Measurements from ENCODE around the gene FHOD1. TPM values are rescaled to one million over a fixed set of nuclear protein-coding genes. Genes with fewer than 3 reads are reported as not detected.
A peak's percentile ranks its signal among the peaks of the same experiment; 100 is the strongest.

Gene FHOD1
- total RNA-seq, 1 donor from 2014 or later = 119 TPM

DNA sequence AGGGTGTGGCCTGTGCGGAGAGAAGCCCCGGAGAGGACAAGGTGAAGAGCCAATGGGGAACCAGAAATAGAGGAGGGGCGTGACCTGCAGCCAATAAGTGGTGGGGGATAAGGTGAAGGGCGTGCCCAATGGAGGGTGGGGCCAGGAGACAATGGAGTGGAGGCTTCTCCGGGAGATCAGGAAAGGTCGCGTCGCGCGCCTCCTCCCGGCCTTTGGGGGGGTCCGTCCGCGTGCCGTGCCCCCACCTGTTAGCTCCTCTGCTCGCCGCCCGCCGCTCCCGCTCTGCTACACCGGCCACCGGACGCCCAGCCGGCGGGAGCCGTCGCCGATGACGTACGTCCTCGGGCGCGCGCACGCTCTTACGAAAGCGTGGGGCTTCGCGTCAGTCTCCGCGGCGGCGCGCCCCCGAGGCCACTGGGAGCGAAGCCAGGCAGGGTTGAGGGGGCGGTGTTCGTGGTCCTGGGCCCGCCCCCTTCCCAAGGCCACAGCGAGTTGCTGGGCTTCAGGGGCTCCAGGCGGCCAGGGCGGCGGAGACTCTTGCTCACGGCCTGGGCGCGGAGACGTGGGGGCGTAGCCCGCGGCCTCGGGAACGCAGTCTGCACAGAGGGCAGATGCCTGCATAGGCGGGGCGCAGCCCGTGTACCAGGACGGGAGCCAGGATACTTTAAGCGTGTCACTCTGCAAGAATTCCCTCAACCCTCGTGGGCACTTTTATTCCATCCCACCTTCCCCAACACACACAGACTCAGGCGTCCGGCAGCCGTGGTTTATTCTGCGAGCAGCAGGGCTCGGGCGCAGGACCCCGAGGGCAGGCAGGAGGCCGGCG, 63.4 kb downstream of the FHOD1 start, which contains the start of gene MATCAP1:
TSS of gene MATCAP1 (minus strand) at position 337 of the 826 bp plus-strand sequence. CDS start 3,353 bp downstream, outside the sequence.
- Mint-ChIP-seq H3K4me3 (peak within 1 kb of the TSS; percentile 62), H3K4me1 (ENCODE audit: low read depth) (peaks cover 20% of the 10 kb centered on the region), H3K27me3 (ENCODE audit: insufficient read depth) (peaks cover 8% of the 10 kb centered on the region), H3K9me3 (no peaks in the 10 kb centered on the region), H3K36me3 (ENCODE audit: low read depth) (no peaks in the 10 kb centered on the region), H3K27ac (no peak within 1 kb of the TSS)
- DNase-seq (ENCODE audit: low spot score) = peak; percentile 94
- intact Hi-C loops (cut with micrococcal nuclease) = loop anchor here (1.0 to 2.0 kb wide), 10 partner anchors 8 to 237 kb away; partner anchors contain the start of genes E2F4, FBXL8, FHOD1 and NOL3

DNA sequence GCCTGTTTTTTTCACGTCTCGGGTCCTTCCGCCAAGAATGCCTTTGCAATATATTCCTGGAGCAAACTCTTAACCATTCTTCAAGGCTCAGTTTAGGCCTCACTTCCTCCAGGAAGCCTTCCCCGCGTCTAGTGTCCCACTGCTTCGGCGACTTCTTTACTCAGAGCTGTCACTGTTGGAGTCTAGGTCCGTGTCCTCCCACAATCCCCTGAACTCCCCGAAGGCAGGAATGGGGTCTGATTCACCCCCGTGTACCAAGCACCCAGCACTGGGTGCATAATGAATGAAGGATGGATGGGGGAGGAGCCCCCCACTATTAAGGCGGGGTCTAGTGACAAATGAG, 64.0 kb downstream of the FHOD1 start:
- H3K4me1 Mint-ChIP-seq (ENCODE audit: low read depth) = peaks cover 24% of the 10 kb centered on the region

GRCh38 chr16:67182288-67182687, 65.0 kb downstream of the FHOD1 start:
- intact Hi-C loops (cut with micrococcal nuclease) = loop anchor here (2.0 kb wide), 1 partner anchor 65 kb away; the partner anchor contains the start of gene FHOD1
- H3K4me3 Mint-ChIP-seq = no peak overlapping the region
- peaks cover 8% of the 10 kb centered on the region for H3K27me3 Mint-ChIP-seq (ENCODE audit: insufficient read depth)
- no peak for DNase-seq (ENCODE audit: low spot score)
- peaks cover 29% of the 10 kb centered on the region for H3K4me1 Mint-ChIP-seq (ENCODE audit: low read depth)
- peaks cover 3% of the 10 kb centered on the region for H3K36me3 Mint-ChIP-seq (ENCODE audit: low read depth)
- H3K27ac Mint-ChIP-seq = no peak overlapping the region
- no peaks in the 10 kb centered on the region for H3K9me3 Mint-ChIP-seq

More for the DNA sequence above, 64.0 kb downstream of the FHOD1 start:
- peaks cover 8% of the 10 kb centered on the region for H3K27me3 Mint-ChIP-seq (ENCODE audit: insufficient read depth)
- H3K9me3 Mint-ChIP-seq = no peaks in the 10 kb centered on the region
- no peak overlapping the region for H3K4me3 Mint-ChIP-seq
- H3K36me3 Mint-ChIP-seq (ENCODE audit: low read depth) = no peaks in the 10 kb centered on the region
- DNase-seq (ENCODE audit: low spot score) = no peak
- intact Hi-C loops (cut with micrococcal nuclease) = loop anchor here (1.0 to 2.0 kb wide), 8 partner anchors 9 to 229 kb away; partner anchors contain the start of genes E2F4, FBXL8, FHOD1 and NOL3
- H3K27ac Mint-ChIP-seq = no peak overlapping the region

DNA sequence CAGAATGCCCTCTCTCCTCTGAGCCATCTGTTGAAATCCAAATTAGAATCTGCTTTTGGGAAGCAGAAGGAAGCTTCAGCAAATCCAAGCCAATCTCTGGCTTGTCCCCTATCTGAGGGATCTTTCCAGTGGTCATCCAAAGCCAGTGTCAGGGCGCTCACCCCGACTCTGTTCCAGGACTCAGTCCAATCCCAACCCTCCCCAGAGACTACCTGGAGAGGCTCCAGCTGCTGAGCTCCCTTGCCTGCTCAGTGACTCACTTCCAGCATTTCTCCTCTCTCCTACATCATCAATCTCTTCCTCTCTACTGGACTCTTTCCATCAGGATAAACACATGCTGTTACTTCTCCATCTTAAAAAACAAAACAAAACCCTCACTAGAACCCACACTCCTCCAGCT, 65.9 kb downstream of the FHOD1 start:
- Mint-ChIP-seq H3K27me3 (ENCODE audit: insufficient read depth) (peaks cover 8% of the 10 kb centered on the region), H3K36me3 (ENCODE audit: low read depth) (peaks cover 6% of the 10 kb centered on the region), H3K9me3 (no peaks in the 10 kb centered on the region), H3K27ac (no peak overlapping the region), H3K4me1 (ENCODE audit: low read depth) (peaks cover 38% of the 10 kb centered on the region), H3K4me3 (no peak overlapping the region)
- intact Hi-C loops (cut with micrococcal nuclease) = no loop called here
- DNase-seq (ENCODE audit: low spot score) = no peak

- peaks cover 13% of the 10 kb centered on the region for H3K36me3 Mint-ChIP-seq (ENCODE audit: low read depth)
- H3K27ac Mint-ChIP-seq = no peak overlapping the region
- no peaks in the 10 kb centered on the region for H3K9me3 Mint-ChIP-seq
- H3K27me3 Mint-ChIP-seq (ENCODE audit: insufficient read depth) = peaks cover 3% of the 10 kb centered on the region
- H3K4me3 Mint-ChIP-seq = no peak overlapping the region
- DNase-seq (ENCODE audit: low spot score) = no peak
- peaks cover 42% of the 10 kb centered on the region for H3K4me1 Mint-ChIP-seq (ENCODE audit: low read depth)
- intact Hi-C loops (cut with micrococcal nuclease) = no loop called here
These were observed 67.1 kb downstream of the FHOD1 start for GRCh38 chr16:67180166-67180565.

GRCh38 chr16:67179421-67180080, 67.7 kb downstream of the FHOD1 start:
- peaks cover 41% of the 10 kb centered on the region for H3K4me1 Mint-ChIP-seq (ENCODE audit: low read depth)
- no peaks in the 10 kb centered on the region for H3K9me3 Mint-ChIP-seq
- no peak overlapping the region for H3K27ac Mint-ChIP-seq
- H3K36me3 Mint-ChIP-seq (ENCODE audit: low read depth) = peaks cover 13% of the 10 kb centered on the region
- intact Hi-C loops (cut with micrococcal nuclease) = no loop called here
- H3K4me3 Mint-ChIP-seq = peak overlapping the region; percentile 29
- no peak for DNase-seq (ENCODE audit: low spot score)
- H3K27me3 Mint-ChIP-seq (ENCODE audit: insufficient read depth) = peaks cover 1% of the 10 kb centered on the region

Other genes with a start within 250 kb of the FHOD1 start
- gene CBFB, start 218.3 kb downstream of the FHOD1 start, total RNA-seq = 171 and 175 TPM in 2 replicates
- gene PHAF1, start 137.5 kb downstream of the FHOD1 start, total RNA-seq = 20.5 and 20.6 TPM in 2 replicates
- 6.2 TPM in 2 replicates for gene B3GNT9, start 96.5 kb downstream of the FHOD1 start, total RNA-seq
- gene TRADD, start 87.6 kb downstream of the FHOD1 start, total RNA-seq = 29.0 TPM in 2 replicates
- gene FBXL8, start 87.5 kb downstream of the FHOD1 start, total RNA-seq = 19.3 and 22.4 TPM in 2 replicates
- gene HSF4, start 82.7 kb downstream of the FHOD1 start, total RNA-seq = 30.3 and 36.8 TPM in 2 replicates
- gene NOL3, start 76.9 kb downstream of the FHOD1 start, total RNA-seq = 19.0 and 22.9 TPM in 2 replicates
- 45.5 and 48.2 TPM in 2 replicates for gene MATCAP1, start 63.5 kb downstream of the FHOD1 start, total RNA-seq
- 0.34 TPM in 1 of 2 replicates, not detected in the other for gene EXOC3L1, start 57.3 kb downstream of the FHOD1 start, total RNA-seq
- gene E2F4, start 55.3 kb downstream of the FHOD1 start, total RNA-seq = 174 and 181 TPM in 2 replicates
- gene ELMO3, start 48.4 kb downstream of the FHOD1 start, total RNA-seq = 8.5 and 9.0 TPM in 2 replicates
- gene TMEM208, start 20.4 kb downstream of the FHOD1 start, total RNA-seq = 68.5 and 72.4 TPM in 2 replicates
- gene SLC9A5, start 1.5 kb upstream of the FHOD1 start, total RNA-seq = 5.1 TPM in 2 replicates
- 39.6 and 42.3 TPM in 2 replicates for gene PLEKHG4, start 32.1 kb upstream of the FHOD1 start, total RNA-seq
- gene KCTD19, start 79.3 kb upstream of the FHOD1 start, total RNA-seq = 0.22 and 0.62 TPM in 2 replicates
- gene LRRC36, start 79.3 kb upstream of the FHOD1 start, total RNA-seq = 0.22 and 0.23 TPM in 2 replicates
- gene TPPP3, start 146.0 kb upstream of the FHOD1 start, total RNA-seq = not detected in 2 replicates
- gene ZDHHC1, start 169.0 kb upstream of the FHOD1 start, total RNA-seq = 0.76 and 0.88 TPM in 2 replicates
- 3.6 and 5.0 TPM in 2 replicates for gene HSD11B2, start 183.6 kb upstream of the FHOD1 start, total RNA-seq
- gene ATP6V0D1, start 233.7 kb upstream of the FHOD1 start, total RNA-seq = 37.7 and 41.5 TPM in 2 replicates
- not detected in 2 replicates for gene AGRP, start 236.1 kb upstream of the FHOD1 start, total RNA-seq

All from activated T-helper 1 cell treated with anti-CD3 and anti-CD28 coated beads, Interleukin-12 subunit alpha, Interleukin-12 subunit beta, Interleukin-2, Interleukin-4 antibody, amounts not matched to agents 30 ng/mL and 10 ng/mL and 1 ng/mL, durations not matched to agents 14 hours and 24 hours and 36 hours (primary cell).